GM19240 (cell line): ENCODE results near the gene CYP11A1.

ENCODE experiments used
- DNase-seq: peaks from one replicate; pipeline ENCODE4 v3.0.0; 2011; ENCODE audit warnings: low spot score; ENCODE audit not compliant: insufficient read length

CYP11A1 gene

GRCh38 chr15:74389241-74390048 lies 22.0 kb upstream of the CYP11A1 start:
- no peak for DNase-seq

GRCh38 chr15:74388363-74388951 lies 21.0 kb upstream of the CYP11A1 start:
- no peak for DNase-seq

- no peak for DNase-seq
Observed at GRCh38 chr15:74387621-74388362, 20.3 kb upstream of the CYP11A1 start.

- no peak for DNase-seq
Observed at GRCh38 chr15:74387141-74387541, 19.7 kb upstream of the CYP11A1 start.

- DNase-seq = no peak
Observed at GRCh38 chr15:74386496-74387140, 19.2 kb upstream of the CYP11A1 start.

- no peak for DNase-seq
Observed at GRCh38 chr15:74385733-74386132, 18.3 kb upstream of the CYP11A1 start.

GRCh38 chr15:74384881-74385643 lies 17.6 kb upstream of the CYP11A1 start:
- no peak for DNase-seq

- no peak for DNase-seq
Observed at GRCh38 chr15:74384566-74384880, 17.1 kb upstream of the CYP11A1 start.

GRCh38 chr15:74383695-74384565 lies 16.5 kb upstream of the CYP11A1 start:
- DNase-seq = no peak

- no peak for DNase-seq
Observed at GRCh38 chr15:74383286-74383685, 15.8 kb upstream of the CYP11A1 start.

GRCh38 chr15:74382004-74382816 lies 14.8 kb upstream of the CYP11A1 start:
- DNase-seq = no peak

- no peak for DNase-seq
Observed at GRCh38 chr15:74381481-74381880, 14.0 kb upstream of the CYP11A1 start.

- no peak for DNase-seq
Observed at GRCh38 chr15:74381190-74381453, 13.7 kb upstream of the CYP11A1 start.

GRCh38 chr15:74380361-74381189 lies 13.1 kb upstream of the CYP11A1 start:
- DNase-seq = no peak

GRCh38 chr15:74378848-74379247 lies 11.4 kb upstream of the CYP11A1 start:
- no peak for DNase-seq

- DNase-seq = no peak
Observed at GRCh38 chr15:74377831-74378766, 10.7 kb upstream of the CYP11A1 start.

GRCh38 chr15:74376825-74377581 lies 9.6 kb upstream of the CYP11A1 start:
- no peak for DNase-seq
